ENCODE measurements around the gene SLC38A3.

Gene SLC38A3

DNA sequence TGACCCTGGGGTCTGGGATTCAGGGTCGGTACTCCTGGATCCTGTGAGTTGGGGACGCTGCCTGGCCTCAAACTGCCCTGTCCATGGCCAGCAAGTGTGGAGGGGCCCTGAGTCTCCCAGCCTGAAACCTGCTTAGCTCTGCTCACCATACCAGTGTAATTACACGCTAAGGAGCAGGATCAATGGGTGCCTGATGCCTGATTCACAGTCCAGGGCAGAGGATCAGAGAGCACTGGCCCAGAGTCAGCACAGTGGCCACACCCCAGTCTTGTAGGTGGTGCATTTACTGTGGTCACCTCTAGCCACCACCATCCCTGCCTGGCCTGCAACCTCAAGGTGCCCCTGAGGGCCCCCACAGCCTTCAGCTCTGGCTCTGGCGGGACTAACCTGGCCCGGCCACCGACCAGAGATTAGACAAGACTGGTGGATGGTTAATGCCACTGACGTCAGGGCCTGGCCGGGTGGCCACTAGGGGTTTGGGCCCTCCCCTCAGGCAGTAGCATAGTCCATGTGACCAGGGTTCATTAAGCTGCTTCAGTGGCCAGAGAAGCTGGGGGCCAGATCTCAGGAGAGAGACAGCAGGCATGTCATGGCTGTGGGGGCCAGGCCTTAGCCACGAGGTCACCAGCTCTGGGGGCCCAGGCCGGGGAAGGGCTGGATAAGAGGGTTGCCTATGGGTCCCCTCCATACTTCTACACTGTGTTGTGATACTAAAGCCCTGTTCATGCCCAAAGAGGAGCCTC, 3.3 kb upstream of the SLC38A3 start:
- in situ Hi-C loops (cut with MboI; ENCODE audit: low sequenced_read_pairs, unreplicated experiment) = no loop called here
- DNase-seq (ENCODE audit: low spot score) = no peak

GRCh38 chr3:50202353-50203112, 2.5 kb upstream of the SLC38A3 start:
- in situ Hi-C loops (cut with MboI; ENCODE audit: low sequenced_read_pairs, unreplicated experiment) = no loop called here
- TF ChIP-seq, protein P1, sequence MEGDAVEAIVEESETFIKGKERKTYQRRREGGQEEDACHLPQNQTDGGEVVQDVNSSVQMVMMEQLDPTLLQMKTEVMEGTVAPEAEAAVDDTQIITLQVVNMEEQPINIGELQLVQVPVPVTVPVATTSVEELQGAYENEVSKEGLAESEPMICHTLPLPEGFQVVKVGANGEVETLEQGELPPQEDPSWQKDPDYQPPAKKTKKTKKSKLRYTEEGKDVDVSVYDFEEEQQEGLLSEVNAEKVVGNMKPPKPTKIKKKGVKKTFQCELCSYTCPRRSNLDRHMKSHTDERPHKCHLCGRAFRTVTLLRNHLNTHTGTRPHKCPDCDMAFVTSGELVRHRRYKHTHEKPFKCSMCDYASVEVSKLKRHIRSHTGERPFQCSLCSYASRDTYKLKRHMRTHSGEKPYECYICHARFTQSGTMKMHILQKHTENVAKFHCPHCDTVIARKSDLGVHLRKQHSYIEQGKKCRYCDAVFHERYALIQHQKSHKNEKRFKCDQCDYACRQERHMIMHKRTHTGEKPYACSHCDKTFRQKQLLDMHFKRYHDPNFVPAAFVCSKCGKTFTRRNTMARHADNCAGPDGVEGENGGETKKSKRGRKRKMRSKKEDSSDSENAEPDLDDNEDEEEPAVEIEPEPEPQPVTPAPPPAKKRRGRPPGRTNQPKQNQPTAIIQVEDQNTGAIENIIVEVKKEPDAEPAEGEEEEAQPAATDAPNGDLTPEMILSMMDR (IDR thresholded peaks at IDR 0.05; ENCODE audit: borderline replicate concordance, control extremely low read depth, extremely low read depth, insufficient read depth, missing control alignments) = no peak
- no peak for DNase-seq (ENCODE audit: low spot score)

More for the DNA sequence above, 3.3 kb upstream of the SLC38A3 start:
- TF ChIP-seq, protein P1 (IDR thresholded peaks at IDR 0.05; ENCODE audit: borderline replicate concordance, control extremely low read depth, extremely low read depth, insufficient read depth, missing control alignments) = no peak

DNA sequence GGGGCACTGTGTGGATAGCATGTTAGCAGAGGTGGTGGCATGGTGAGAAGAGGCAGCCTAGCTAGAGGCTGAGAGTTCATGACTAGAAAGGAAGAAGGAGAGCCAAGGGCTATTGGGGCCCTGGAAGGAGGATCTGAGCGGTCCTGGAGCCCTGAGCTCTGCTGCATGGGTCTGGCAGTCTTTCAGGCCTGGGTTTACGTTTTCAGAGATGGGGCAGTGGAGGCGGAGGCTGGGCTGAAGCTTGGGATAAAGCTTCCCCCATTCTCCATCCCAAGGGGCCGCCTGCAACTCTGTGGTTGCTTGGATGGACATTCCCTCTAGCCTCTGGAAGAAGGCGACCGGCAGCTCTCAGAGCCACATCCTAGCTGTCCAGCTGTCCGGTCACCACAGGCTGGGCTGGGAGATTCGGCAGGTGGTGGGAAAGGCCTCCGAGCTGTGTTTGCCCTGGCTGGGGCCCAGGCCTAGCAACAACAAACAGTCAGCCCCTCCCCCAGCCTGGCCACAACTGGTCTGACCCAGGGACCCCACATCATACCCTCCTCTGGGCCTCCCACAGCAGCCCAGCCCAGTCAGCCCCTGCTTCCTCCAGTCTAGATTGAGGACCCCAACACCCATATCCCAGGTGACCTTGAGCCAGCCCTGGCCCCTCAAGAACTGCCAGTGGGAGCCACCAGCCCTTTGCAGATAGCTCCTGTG, 1.8 kb upstream of the SLC38A3 start:
- in situ Hi-C loops (cut with MboI; ENCODE audit: low sequenced_read_pairs, unreplicated experiment) = no loop called here
- TF ChIP-seq, protein P1 (IDR thresholded peaks at IDR 0.05; ENCODE audit: borderline replicate concordance, control extremely low read depth, extremely low read depth, insufficient read depth, missing control alignments) = no peak
- DNase-seq (ENCODE audit: low spot score) = no peak

DNA sequence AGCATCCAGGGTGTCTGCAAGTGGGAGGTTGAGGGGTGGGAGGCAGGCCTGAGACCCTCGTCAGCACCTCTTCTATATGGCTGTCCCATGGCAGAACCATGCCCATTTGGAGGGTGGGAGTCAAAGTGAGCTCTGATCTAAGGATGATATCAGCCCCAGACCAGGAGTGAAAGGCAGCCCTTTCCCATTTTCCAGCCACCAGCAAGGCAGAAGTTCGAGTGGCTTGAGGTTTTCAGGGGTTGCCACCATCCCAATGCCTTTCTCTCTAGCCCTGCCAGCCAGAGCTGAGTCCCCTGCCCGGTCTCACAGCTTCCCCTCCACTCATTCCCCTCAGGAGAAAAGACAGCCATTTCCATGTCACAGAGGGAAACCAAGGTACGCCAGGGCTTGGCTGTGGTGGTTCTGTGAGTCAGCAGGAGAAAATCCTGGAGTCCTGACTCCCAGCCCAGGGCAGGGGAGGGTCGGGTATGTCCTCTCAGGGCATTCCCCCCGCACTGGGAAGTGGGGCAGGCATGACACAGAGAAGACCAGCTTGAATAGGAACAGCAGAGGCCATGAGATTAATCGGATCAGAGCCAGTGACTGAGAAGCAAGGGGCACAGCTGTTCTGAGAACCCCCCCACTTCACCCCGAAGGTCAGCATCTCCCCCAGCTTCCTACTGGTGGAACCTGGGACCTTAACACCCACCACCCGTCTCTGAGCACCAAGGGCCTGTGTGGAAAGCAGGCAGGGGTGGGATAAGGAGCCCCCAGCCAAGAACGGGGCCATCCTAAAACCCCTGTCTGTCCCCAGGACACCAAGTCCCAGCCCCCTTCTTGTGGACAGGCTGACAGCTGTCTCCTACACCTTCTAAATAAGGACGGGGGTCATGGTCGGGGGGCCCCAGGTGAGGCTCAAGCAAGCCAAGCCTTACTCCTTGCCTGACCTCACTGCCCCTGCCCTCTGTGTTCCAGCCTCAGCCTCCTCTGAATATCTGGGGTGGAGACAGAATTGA, 965 bp upstream of the SLC38A3 start:
- in situ Hi-C loops (cut with MboI; ENCODE audit: low sequenced_read_pairs, unreplicated experiment) = no loop called here
- no peak for DNase-seq (ENCODE audit: low spot score)
- TF ChIP-seq, protein P1 (IDR thresholded peaks at IDR 0.05; ENCODE audit: borderline replicate concordance, control extremely low read depth, extremely low read depth, insufficient read depth, missing control alignments) = no peak

DNA sequence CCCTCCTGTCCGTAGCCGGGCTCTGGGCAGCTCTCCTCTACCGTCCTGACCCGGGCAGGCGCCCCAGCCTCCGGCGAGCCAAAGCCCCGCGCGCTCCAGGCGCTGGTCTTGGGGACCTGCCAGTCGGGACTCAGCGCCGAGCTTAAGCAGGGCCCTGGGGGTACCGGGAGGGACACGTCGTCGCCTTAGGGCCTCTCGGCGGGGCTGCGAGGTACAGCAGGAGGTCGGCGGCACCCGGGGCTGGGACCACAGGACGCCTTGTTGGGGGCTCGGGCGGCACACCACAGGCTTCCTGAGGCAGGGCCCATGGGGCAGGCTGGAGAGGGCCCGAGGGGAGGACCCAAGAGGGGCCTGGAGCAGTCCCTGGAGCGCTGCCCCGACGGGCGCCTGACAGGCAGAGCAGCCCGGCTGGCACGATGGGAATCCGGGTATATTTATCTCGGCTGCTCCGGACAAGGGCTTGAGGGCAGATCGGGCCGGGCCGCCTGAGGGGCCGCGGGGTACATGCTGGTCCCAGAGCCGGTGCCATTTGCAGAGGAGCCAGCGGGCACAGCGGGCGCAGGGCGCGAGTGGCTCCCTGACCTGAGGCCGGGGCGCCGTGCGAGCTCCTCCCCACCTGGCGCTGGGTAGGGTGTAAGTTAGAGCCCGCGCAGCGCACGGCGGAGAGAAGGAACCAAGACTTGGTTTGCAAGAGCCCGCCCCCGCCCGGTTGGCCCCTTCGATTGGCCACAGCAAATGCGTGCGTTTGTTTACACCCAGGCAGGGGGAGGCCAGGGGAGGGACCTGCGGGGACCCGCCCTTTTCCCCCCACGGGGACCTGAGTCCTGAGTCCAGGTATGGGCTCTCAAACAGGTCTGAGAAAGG, 574 bp downstream of the SLC38A3 start:
- DNase-seq (ENCODE audit: low spot score) = no peak
- TF ChIP-seq, protein P1 (IDR thresholded peaks at IDR 0.05; ENCODE audit: borderline replicate concordance, control extremely low read depth, extremely low read depth, insufficient read depth, missing control alignments) = no peak
- in situ Hi-C loops (cut with MboI; ENCODE audit: low sequenced_read_pairs, unreplicated experiment) = no loop called here
